AG09309 (cell line): Measurements from ENCODE around the gene CHRNA9.

Source experiments
- DNase-seq: peaks from one replicate; pipeline ENCODE4 v3.0.0-alpha.2; 2010; ENCODE audit warnings: low read depth
- H3K4me3 ChIP-seq: 2 replicates; pipeline ENCODE4 v1.5.1; 2011; ENCODE audit warnings: mild to moderate bottlenecking, low read depth, low read length, moderate library complexity; ENCODE audit not compliant: control insufficient read depth
- TF ChIP-seq, protein P1 (sequence below): IDR thresholded peaks from 2 replicates; pipeline ENCODE4 v1.5.1; 2011; ENCODE audit warnings: mild to moderate bottlenecking, low read depth, low read length, inconsistent platforms; ENCODE audit not compliant: insufficient read depth, control insufficient read depth; ENCODE audit errors: missing control alignments

The CHRNA9 gene

GRCh38 chr4:40375095-40375494, 40.0 kb downstream of the CHRNA9 start:
- H3K4me3 ChIP-seq = no peak overlapping the region
- no peak for DNase-seq
- TF ChIP-seq, protein P1, sequence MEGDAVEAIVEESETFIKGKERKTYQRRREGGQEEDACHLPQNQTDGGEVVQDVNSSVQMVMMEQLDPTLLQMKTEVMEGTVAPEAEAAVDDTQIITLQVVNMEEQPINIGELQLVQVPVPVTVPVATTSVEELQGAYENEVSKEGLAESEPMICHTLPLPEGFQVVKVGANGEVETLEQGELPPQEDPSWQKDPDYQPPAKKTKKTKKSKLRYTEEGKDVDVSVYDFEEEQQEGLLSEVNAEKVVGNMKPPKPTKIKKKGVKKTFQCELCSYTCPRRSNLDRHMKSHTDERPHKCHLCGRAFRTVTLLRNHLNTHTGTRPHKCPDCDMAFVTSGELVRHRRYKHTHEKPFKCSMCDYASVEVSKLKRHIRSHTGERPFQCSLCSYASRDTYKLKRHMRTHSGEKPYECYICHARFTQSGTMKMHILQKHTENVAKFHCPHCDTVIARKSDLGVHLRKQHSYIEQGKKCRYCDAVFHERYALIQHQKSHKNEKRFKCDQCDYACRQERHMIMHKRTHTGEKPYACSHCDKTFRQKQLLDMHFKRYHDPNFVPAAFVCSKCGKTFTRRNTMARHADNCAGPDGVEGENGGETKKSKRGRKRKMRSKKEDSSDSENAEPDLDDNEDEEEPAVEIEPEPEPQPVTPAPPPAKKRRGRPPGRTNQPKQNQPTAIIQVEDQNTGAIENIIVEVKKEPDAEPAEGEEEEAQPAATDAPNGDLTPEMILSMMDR = no peak

GRCh38 chr4:40375620-40376019, 40.5 kb downstream of the CHRNA9 start:
- TF ChIP-seq, protein P1 = no peak
- H3K4me3 ChIP-seq = no peak overlapping the region
- DNase-seq = no peak

GRCh38 chr4:40377512-40378365, 42.6 kb downstream of the CHRNA9 start:
- no peak for DNase-seq
- H3K4me3 ChIP-seq = no peak overlapping the region
- TF ChIP-seq, protein P1 = no peak

DNA sequence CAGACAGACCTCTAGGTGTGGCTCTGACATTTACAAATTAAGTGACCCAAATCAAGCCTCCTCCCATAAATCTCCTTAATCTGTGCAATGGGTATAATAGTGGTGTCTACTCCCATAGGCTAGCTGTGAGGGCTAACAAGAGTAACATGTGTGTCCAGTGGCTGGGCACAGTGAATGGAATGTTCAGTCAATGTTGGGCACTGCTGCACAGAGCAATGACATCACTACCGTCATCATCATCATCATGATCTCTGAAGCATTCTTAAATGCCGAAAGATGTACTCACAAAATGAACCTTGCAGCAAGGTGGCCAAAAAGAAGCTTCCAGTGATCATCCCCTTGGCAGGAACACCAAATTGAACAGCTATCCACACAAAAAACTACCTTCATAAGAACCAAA, 43.5 kb downstream of the CHRNA9 start:
- no peak overlapping the region for H3K4me3 ChIP-seq
- TF ChIP-seq, protein P1 = no peak
- no peak for DNase-seq

DNA sequence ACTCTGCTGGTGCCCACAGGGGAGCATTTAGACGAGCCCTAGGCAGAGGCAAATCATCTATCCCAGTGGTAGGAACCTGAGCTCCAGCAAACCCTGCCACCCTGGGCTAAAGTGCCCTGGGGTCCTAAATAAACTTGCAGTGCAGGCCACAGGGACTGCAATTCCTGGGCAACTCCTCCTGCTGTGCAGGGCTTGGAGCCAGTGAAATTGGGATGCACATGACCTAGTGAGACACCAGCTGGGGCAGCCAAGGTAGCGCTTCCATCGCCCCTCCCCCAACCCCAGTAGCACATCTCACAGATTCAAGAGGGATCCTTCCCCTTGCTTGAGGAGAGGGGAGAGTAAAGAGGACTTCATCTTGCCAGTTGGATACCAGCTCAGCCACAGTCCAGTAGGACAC, 44.1 kb downstream of the CHRNA9 start:
- H3K4me3 ChIP-seq = no peak overlapping the region
- no peak for DNase-seq
- TF ChIP-seq, protein P1 = no peak

DNA sequence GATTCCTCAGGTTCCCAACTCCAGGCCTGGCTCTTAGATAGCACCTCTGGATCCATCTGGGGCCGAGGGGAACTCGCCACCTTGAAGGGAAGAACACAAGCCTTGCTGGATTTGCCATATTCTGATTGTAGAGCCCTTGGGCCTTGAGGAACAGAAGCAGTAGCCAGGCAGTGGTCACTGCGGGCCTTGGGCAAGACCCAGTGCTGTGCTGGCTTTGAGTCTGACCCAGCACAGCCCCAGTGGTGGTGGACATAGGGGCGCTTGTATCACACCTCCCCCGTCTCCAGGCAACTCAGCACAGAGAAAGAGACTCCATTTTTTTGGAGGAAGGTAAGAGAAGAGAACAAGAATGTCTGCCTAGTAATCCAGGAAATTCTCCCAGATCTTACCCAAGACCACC, 45.5 kb downstream of the CHRNA9 start:
- H3K4me3 ChIP-seq = no peak overlapping the region
- no peak for DNase-seq
- TF ChIP-seq, protein P1 = no peak
